DMS79 treated with DMSO at 0.1 percent for 48 hours (cell line): ENCODE measurements around the gene STAB1.

Experiments
- DNase-seq: peaks from one replicate; lab custom pipeline; 2025; lab: John Stamatoyannopoulos, UW

The STAB1 gene

DNA sequence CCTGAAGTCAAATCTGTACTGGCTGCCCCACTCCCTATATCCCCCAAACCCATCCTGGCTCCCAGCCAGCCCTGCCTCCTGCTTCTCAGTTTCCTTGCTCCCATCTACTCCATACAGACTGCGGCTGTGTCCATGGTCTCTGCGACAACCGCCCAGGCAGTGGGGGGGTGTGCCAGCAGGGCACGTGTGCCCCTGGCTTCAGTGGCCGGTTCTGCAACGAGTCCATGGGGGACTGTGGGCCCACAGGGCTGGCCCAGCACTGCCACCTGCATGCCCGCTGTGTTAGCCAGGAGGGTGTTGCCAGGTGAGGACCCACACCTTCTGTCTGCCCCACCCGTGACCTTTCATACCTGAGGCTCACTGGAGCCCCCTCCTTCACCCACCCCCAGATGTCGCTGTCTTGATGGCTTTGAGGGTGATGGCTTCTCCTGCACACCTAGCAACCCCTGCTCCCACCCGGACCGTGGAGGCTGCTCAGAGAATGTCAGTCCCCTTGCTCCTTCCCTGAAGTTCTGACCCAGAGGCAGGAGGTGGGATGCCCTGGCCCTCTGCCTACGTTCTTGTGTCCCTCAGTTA is 14.7 kb downstream of the STAB1 start:
- DNase-seq: no peak

- DNase-seq: no peak
Observed at GRCh38 chr3:52511509-52511908, 16.4 kb downstream of the STAB1 start.

- DNase-seq: no peak
Observed at GRCh38 chr3:52512105-52512504, 17.0 kb downstream of the STAB1 start.

DNA sequence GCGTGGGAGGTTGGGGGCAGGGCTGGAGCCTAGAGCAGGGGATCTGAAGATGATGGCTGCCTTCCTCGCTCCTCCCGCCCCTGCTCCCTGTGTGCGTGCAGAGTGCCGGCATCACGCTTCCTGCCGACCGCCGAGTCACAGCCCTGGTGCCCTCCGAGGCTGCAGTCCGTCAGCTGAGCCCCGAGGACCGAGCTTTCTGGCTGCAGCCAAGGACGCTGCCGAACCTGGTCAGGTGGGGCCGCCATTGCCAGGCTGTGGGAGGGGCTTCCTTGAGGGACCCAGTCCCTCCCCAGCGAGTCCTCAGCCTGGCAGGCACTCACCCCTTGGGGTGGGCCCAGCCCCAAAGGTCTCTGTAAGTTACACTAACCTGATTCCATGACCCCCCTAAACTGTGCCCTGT is 17.6 kb downstream of the STAB1 start:
- no peak for DNase-seq

DNA sequence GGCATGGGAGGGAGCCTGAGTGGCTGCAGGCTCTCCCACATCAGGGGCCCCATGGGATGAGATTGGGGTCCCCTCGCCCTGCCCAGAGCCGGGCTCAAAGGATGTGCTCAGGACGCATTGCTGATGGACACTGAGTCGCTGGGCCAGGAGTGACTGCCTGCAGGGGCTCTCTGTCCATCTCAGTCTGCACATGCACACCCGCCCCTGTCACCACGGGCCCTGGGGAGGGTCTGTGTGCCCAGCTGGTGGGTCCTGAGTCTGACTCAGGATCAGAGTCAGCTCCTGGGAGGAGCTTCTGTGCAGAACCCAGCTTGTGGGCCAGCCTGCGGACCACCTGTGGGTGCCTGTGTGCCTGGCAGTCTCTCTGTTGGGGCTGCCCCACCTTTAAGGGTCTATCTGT is 18.1 kb downstream of the STAB1 start:
- DNase-seq: no peak

DNA sequence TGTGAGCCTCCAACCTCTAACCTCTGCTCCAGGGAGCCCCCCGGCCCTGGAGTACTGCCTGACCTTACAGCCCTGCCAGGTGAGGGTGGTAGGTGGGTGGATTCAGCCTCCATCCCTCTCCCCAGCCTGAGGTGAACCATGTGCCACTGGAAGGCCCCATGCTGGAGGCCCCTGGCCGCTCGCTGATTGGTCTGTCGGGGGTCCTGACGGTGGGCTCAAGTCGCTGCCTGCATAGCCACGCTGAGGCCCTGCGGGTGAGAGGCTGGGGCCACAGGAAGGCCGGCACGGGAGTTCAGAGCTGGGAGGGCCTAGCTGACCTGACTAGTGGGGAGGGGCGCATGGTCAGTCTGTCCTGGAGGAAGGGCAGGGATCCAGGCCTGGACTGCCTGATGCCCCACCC is 19.4 kb downstream of the STAB1 start:
- no peak for DNase-seq

DNA sequence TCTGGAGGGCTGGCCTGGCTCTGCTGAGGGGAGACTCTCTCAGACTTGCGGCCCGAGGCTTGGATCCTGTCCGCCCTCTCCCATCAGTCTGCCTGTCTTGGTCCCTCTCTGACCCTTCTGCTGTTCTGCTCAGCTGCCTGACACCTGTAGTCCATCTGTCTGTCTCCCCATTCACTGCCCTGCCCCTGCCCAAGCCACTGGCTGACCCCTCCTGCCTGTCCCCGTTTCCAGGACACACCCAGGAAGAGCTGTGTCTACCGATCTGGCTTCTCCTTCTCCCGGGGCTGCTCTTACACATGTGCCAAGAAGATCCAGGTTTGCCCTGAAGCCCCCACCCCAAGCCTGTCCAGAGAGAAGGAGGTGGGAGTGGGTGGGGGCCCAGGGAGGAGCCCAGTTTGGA is 20.1 kb downstream of the STAB1 start:
- no peak for DNase-seq

DNA sequence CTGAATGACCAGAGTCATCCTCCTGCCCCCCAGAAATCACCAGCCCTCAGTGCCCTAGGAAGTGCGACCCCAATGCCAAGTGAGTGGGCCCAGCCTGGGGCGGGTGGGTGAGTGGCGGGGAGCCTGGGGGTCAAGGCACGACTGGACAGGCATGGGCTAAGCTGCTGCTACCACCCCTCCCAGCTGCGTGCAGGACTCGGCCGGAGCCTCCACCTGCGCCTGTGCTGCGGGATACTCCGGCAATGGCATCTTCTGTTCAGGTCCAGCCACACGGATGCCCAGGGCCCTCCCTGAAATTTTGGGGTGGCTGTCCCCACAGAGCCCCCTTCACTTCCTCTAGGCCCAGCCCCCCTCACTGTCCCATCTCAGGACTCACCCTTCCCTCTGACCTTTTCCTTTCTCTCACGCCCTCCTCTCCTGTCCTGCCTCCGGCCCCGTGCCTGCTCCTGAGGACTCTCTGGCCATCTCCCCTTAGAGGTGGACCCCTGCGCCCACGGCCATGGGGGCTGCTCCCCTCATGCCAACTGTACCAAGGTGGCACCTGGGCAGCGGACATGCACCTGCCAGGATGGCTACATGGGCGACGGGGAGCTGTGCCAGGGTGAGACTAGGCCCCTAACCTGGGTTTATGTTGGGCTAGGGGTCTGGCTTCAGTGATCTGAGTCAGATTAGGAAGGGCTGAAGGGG is 21.5 kb downstream of the STAB1 start:
- no peak for DNase-seq

DNA sequence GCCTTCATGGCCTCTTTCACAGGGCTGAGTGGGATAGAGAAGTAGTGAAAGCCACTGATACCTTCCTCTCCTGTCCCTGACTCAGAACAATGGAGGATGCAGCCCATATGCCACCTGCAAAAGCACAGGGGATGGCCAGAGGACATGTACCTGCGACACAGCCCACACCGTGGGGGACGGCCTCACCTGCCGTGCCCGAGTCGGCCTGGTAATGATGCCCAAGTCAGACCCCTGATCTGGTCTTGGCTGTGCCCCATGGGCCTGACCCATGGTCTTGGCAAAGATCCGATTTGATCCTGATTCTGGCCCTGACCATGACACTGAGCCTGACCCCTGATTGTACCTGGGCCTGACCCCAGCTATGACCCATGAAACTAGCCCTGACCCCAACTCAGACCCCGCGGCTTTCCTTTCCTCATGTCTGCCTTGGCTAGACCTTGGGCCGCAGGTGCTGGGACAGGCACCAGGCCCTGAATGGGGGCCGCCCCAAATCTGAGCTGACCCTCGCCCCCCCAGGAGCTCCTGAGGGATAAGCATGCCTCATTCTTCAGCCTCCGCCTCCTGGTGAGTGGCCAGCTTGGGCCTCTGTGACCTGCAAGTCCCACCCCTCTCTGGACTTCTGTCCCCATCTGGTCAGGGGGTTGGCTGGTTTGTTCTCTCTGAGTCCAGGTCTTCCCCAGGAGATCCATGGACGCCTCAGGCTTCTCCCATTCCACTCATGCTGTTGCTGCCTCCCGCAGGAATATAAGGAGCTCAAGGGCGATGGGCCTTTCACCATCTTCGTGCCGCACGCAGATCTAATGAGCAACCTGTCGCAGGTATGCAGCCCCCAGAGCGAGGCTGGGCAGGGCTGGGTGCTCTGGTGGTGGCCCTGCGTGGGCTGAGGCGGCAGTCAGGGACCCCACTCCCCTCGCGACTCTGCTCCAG is 22.9 kb downstream of the STAB1 start:
- DNase-seq: no peak

- DNase-seq: no peak
Observed at GRCh38 chr3:52518723-52519444, 23.7 kb downstream of the STAB1 start.

- no peak for DNase-seq
Observed at GRCh38 chr3:52519445-52520140, 24.5 kb downstream of the STAB1 start.

DNA sequence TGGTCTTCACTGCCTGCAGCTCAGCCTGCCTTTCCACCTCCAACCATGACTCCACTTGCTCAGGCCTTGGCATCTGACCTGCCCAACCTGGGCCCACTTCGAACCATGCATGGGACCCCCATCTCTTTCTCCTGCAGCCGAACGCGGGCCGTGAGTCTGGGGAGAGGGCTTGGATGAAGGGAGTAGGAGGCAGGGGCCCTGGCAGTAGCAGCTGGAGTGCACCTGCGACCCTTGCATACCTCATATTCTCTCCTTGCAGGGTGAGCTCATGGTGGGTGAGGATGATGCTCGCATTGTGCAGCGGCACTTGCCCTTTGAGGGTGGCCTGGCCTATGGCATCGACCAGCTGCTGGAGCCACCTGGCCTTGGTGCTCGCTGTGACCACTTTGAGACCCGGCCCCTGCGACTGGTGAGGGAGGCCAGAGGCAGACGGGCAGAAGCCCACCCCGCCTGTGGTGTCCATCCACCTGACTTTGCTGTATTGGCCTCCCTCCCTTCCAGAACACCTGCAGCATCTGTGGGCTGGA is 25.1 kb downstream of the STAB1 start:
- no peak for DNase-seq

DNA sequence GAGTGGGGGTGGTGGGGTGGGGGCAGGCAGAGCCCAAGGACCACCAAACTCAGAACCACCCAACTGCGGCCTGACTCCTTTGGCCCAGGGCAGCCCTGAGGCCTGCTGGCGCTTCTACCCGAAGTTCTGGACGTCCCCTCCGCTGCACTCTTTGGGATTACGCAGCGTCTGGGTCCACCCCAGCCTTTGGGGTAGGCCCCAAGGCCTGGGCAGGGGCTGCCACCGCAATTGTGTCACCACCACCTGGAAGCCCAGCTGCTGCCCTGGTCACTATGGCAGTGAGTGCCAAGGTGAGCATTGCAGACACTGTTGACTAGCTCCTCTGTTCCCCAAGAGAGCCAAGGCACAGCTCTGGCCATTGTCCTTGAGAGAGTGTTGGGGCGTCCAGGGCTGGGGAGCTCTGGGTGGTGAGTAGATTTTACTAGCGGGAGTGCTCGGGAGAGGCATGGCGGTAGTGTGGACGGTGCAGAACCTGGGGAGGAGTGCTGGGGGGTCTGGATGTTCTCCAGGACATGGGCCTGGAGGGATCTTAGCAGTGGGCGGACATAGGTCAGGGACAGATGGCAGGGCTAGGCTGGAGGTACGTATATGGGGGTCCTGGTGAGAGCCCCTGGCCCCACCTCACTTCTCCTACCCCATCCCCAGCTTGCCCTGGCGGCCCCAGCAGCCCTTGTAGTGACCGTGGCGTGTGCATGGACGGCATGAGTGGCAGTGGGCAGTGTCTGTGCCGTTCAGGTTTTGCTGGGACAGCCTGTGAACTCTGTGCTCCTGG is 25.8 kb downstream of the STAB1 start:
- DNase-seq: no peak

DNA sequence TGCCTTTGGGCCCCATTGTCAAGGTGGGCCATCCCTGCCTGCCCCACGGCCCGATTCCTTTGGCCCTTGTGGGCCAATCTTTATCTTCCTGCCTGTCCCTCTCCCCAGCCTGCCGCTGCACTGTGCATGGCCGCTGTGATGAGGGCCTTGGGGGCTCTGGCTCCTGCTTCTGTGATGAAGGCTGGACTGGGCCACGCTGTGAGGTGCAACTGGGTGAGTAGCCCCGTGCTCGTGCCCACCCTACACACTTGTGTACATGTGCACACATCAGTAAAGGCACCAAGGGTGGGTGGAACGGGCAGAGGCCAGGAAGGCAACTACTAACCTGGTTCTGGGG is 26.3 kb downstream of the STAB1 start:
- no peak for DNase-seq

DNA sequence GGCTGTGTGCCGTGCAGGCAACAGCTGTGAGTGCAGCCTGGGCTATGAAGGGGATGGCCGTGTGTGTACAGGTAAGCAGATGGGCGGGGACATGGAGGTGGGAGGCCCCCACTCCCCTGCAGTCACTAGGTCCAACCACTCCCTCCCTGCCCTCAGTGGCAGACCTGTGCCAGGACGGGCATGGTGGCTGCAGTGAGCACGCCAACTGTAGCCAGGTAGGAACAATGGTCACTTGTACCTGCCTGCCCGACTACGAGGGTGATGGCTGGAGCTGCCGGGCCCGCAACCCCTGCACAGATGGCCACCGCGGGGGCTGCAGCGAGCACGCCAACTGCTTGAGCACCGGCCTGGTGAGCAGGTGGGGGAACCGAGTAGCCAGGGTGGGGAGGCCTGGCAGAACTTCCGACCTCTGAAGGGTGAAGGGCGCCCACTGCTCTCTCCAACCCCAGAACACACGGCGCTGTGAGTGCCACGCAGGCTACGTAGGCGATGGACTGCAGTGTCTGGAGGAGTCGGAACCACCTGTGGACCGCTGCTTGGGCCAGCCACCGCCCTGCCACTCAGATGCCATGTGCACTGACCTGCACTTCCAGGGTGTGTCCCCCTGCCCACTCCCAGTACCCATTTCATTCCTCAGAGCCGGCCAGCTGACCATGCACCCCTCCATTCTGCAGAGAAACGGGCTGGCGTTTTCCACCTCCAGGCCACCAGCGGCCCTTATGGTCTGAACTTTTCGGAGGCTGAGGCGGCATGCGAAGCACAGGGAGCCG is 26.9 kb downstream of the STAB1 start:
- DNase-seq: no peak

GRCh38 chr3:52522651-52523251 is 27.6 kb downstream of the STAB1 start:
- no peak for DNase-seq

GRCh38 chr3:52523386-52524257 is 28.5 kb downstream of the STAB1 start:
- no peak for DNase-seq

DNA sequence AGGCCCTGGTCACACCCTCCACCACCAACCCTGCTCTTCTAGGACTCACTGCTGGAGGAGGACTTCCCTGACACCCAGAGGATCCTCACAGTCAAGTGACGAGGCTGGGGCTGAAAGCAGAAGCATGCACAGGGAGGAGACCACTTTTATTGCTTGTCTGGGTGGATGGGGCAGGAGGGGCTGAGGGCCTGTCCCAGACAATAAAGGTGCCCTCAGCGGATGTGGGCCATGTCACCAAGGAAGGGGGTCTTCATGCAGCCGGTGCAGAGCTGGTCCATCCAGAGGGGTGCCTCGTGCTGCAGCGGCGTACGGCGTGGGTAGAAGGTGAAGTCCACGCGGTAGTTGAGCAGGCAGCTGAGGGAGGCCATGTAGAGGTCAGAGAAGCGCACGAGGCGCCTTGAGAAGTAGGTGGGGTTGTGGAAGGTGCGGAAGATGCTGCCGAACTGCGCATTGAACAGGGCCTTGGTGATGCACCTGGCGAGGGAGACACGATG is 29.2 kb downstream of the STAB1 start:
- no peak for DNase-seq
